ENCODE data around the gene PLEKHG5. TPM values are rescaled to one million over a fixed set of nuclear protein-coding genes. Genes with fewer than 3 reads are reported as not detected.

Gene PLEKHG5
- total RNA-seq, 6 experiments from 2014 or later = 0.70 to 2.3 (median 1.5) TPM

DNA sequence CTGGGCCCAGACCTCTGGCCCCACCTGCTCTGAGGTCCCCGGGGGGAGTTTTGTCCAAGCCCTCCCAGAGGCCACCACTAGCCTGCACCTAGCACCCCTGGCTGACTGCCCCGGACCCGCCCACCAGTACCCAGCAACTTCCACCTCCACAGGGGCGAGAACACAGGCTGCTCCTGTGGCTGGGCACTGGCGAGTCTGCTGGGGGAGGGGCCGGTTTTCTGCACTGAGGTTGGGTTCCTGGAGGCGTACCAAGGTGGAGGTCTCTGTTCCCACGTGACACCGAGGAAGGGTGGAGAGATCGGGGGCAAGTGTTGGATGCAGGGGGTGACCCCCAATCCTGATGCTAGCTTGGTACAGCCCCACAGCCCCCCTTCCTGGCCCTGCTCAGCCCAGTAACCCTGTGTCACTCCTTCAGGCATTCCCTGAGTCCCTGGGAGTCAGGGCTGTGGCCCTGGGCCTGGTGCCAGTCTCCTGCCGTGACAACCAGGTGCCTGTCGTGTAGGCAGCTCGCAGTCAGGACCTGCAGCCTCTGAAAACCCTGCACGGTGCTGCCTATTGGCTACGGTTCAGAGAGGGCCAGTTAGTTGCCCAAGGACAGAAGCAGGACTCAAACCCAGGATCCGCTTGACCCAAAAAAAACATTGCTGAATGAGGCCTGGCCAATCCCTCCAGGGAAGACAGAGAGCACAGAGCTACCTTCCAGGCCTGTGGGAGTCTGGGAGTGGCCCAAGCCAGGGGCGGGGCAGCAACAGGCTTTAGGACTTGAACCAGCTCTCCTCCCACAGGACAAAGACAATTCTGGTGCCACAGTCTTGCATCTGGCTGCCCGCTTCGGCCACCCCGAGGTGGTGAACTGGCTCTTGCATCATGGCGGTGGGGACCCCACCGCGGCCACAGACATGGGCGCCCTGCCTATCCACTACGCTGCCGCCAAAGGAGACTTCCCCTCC, 63.8 kb downstream of the PLEKHG5 start:
- DNase-seq = no peak
- H3K4me3 ChIP-seq = no peak overlapping the region
- H3K36me3 ChIP-seq = no peaks in the 10 kb centered on the region

DNA sequence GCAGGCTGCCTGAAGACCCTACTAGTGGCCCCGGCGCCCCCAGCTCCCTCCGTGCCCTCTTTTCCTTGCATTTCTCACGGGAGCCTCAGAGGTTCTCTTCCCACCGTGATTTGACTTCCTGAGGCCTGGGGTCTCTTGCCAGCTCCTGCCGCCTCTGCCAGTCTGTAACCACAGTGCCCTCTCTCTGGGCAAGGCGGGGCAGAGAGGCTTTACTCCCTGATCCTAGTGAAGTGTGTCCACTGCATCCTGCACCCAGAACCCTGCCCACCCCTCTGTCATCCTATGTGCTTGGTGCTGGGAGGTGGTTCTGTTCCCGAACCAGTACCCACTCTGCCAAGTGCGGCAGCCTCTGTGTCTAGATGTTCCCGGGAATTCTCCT, 64.5 kb downstream of the PLEKHG5 start:
- no peak overlapping the region for H3K4me3 ChIP-seq
- intact Hi-C loops (cut with DNase I) = loop anchor here in 1 of 2 donors (10.0 kb wide), 1 partner anchor 182 kb away; the partner anchor contains the start of gene HES3
- WGBS (ENCODE audit: insufficient coverage, low coverage, low lambda C conversion rate, missing lambda C conversion rate) = 93% methylated on average over 8 of the region's 10 CpGs

More for the DNA sequence above, 63.8 kb downstream of the PLEKHG5 start:
- no peak for TF ChIP-seq POLR2A (IDR thresholded peaks at IDR 0.05)
- TF ChIP-seq, protein P1, sequence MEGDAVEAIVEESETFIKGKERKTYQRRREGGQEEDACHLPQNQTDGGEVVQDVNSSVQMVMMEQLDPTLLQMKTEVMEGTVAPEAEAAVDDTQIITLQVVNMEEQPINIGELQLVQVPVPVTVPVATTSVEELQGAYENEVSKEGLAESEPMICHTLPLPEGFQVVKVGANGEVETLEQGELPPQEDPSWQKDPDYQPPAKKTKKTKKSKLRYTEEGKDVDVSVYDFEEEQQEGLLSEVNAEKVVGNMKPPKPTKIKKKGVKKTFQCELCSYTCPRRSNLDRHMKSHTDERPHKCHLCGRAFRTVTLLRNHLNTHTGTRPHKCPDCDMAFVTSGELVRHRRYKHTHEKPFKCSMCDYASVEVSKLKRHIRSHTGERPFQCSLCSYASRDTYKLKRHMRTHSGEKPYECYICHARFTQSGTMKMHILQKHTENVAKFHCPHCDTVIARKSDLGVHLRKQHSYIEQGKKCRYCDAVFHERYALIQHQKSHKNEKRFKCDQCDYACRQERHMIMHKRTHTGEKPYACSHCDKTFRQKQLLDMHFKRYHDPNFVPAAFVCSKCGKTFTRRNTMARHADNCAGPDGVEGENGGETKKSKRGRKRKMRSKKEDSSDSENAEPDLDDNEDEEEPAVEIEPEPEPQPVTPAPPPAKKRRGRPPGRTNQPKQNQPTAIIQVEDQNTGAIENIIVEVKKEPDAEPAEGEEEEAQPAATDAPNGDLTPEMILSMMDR (IDR thresholded peaks at IDR 0.05) = no peak
- Histone ChIP-seq H3K9me3 (no peaks in the 10 kb centered on the region), H3K27ac (no peak overlapping the region), H3K27me3 (peaks cover 3 to 21% of the 10 kb centered on the region in 2 donors), H3K4me1 (peaks cover 0 to 11% (median 0%) of the 10 kb centered on the region in 4 donors)
- WGBS (ENCODE audit: insufficient coverage, low coverage, low lambda C conversion rate, missing lambda C conversion rate) = 63% methylated on average over 5 of the region's 26 CpGs
- ATAC-seq = no peak
- intact Hi-C loops (cut with DNase I) = loop anchor here in 1 of 2 donors (10.0 kb wide), 1 partner anchor 183 kb away; the partner anchor contains the start of gene HES3

DNA sequence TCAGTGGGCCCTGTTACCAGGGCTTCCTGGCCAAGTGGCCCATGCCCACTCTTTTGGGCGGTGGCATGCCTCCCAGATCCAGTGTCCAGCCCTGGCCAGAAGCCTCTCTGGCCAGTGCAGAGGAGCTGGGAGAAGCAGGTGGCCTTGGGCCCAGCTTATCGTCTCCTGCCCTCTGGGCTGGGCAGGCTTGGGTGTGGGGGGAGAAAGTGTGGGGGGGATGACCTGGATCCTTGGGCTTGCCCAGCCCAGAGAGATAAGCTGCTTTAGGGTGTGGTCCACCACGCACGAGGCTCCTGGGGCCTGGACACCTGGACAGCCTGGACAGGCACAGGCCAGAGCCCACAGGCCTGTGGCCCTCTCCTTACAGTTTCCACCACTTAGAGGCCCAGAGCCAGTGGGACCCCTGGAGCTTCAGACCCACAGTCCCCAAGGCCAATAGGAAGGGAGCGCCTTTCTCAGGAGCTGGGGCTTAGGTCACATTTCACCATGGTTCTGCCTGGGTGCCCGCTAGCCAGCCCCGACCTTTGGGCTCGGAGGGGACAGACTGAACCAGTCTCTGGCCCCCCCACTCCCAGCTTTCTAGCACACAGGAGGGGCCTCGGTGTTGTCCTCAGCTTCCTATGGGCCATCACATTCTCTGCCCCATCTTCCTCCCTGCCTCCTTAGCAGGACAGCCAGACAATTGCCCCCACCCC, 65.0 kb downstream of the PLEKHG5 start:
- no peak for ATAC-seq
- Histone ChIP-seq H3K9me3 (no peaks in the 10 kb centered on the region), H3K36me3 (no peaks in the 10 kb centered on the region), H3K27me3 (peaks cover 3 to 21% of the 10 kb centered on the region in 2 donors), H3K4me3 (no peak overlapping the region), H3K4me1 (peaks cover 0 to 11% (median 0%) of the 10 kb centered on the region in 4 donors), H3K27ac (no peak overlapping the region)
- no peak for TF ChIP-seq POLR2A (IDR thresholded peaks at IDR 0.05)
- TF ChIP-seq, protein P1 (IDR thresholded peaks at IDR 0.05) = no peak
- no peak for DNase-seq
- intact Hi-C loops (cut with DNase I) = loop anchor here in 1 of 2 donors (10.0 kb wide), 1 partner anchor 182 kb away; the partner anchor contains the start of gene HES3
- WGBS (ENCODE audit: insufficient coverage, low coverage, low lambda C conversion rate, missing lambda C conversion rate) = 70% methylated on average over 2 of the region's 9 CpGs

More for the DNA sequence above, 64.5 kb downstream of the PLEKHG5 start:
- DNase-seq (no peak), ATAC-seq (no peak)
- peaks cover 3 to 21% of the 10 kb centered on the region in 2 donors for H3K27me3 ChIP-seq
- no peak overlapping the region for H3K27ac ChIP-seq
- TF ChIP-seq POLR2A (IDR thresholded peaks at IDR 0.05) = no peak
- TF ChIP-seq, protein P1 (IDR thresholded peaks at IDR 0.05) = no peak
- no peaks in the 10 kb centered on the region for H3K36me3 ChIP-seq
- peaks cover 0 to 11% (median 0%) of the 10 kb centered on the region in 4 donors for H3K4me1 ChIP-seq
- no peaks in the 10 kb centered on the region for H3K9me3 ChIP-seq

DNA sequence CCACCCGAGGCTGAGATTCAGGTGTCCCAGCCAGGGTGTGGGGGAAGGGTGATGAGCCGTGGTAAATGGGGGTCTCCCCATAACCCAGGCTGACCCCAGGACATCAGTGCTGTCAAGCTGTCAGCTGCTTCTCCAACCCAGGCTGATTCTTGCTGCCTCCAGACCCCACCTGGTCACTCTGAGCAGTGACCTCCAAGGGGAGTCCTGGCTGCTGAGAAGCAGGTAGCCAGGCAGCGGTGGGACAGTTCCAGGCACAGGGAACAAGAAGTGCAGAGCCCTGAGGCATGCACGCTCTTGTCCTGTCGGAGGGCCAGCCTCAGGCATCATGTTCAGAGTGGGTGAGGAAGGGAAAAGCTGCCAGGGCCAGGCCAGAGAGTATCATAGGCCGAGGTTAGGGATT, 65.8 kb downstream of the PLEKHG5 start:
- no peak for ATAC-seq
- no peak for DNase-seq
- H3K4me3 ChIP-seq = no peak overlapping the region
- peaks cover 3 to 24% of the 10 kb centered on the region in 2 donors for H3K27me3 ChIP-seq
- H3K27ac ChIP-seq = no peak overlapping the region
- no peaks in the 10 kb centered on the region for H3K9me3 ChIP-seq
- peaks cover 0 to 11% (median 0%) of the 10 kb centered on the region in 4 donors for H3K4me1 ChIP-seq
- no peaks in the 10 kb centered on the region for H3K36me3 ChIP-seq
- 40% methylated on average over 1 of the region's 6 CpGs for WGBS (ENCODE audit: insufficient coverage, low coverage, low lambda C conversion rate, missing lambda C conversion rate)
- intact Hi-C loops (cut with DNase I) = loop anchor here in 1 of 2 donors (10.0 kb wide), 1 partner anchor 181 kb away; the partner anchor contains the start of gene HES3
- no peak for TF ChIP-seq POLR2A (IDR thresholded peaks at IDR 0.05)
- TF ChIP-seq, protein P1 (IDR thresholded peaks at IDR 0.05) = no peak

All from right lobe of liver (tissue), 6 donors.